Measurements from ENCODE around the gene FXYD5.

DNA sequence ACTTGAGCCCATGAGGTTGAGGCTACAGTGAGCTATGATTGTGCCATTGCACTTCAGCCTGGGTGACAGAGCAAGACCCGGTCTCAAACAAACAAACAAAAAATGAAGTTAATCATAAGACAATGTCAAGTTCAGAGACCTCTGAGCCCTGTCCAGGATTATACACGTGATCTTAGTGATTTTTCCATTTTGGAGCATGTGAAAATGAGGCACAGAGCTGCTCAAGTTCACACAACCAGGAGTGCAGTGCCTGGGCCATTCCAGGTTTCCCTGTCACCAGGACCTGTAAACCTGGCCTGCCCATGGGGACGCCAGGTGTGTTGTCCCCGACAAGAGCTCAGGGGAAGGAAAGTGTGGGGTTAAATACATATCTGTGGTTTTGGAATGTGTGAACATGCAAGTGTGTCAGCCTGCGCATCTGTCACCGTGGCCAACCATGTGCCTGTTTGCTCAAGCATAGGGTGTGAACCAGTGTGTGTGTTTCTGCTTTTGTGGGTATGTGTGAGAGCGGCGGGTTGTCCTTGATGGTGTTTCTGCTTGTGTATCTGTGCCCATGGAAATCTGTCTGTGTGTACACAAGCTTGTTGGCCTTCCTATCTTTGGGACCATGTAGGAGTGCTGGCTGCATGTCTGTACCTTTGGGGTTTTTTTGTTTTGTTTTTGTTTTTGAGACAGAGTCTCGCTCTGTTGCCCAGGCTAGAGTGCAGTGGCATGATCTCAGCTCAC, 17.4 kb upstream of the FXYD5 start:
- TF ChIP-seq, protein P1, sequence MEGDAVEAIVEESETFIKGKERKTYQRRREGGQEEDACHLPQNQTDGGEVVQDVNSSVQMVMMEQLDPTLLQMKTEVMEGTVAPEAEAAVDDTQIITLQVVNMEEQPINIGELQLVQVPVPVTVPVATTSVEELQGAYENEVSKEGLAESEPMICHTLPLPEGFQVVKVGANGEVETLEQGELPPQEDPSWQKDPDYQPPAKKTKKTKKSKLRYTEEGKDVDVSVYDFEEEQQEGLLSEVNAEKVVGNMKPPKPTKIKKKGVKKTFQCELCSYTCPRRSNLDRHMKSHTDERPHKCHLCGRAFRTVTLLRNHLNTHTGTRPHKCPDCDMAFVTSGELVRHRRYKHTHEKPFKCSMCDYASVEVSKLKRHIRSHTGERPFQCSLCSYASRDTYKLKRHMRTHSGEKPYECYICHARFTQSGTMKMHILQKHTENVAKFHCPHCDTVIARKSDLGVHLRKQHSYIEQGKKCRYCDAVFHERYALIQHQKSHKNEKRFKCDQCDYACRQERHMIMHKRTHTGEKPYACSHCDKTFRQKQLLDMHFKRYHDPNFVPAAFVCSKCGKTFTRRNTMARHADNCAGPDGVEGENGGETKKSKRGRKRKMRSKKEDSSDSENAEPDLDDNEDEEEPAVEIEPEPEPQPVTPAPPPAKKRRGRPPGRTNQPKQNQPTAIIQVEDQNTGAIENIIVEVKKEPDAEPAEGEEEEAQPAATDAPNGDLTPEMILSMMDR (IDR thresholded peaks at IDR 0.05): no peak
- TF ChIP-seq POLR2AphosphoS5 (IDR thresholded peaks at IDR 0.05): no peak
- no peak for TF ChIP-seq POLR2A (IDR thresholded peaks at IDR 0.05)
- TF ChIP-seq EP300 (IDR thresholded peaks at IDR 0.05): no peak
